H9 (cell line): Measurements from ENCODE around the gene CHRNA4. TPM values are rescaled to one million over a fixed set of nuclear protein-coding genes. Genes with fewer than 3 reads are reported as not detected.

Source experiments
- DNase-seq: peaks from one replicate; pipeline ENCODE4 v3.0.0-alpha.2; 2017
- H2AFZ ChIP-seq: one replicate; pipeline ENCODE4 v1.6.1; 2013; ENCODE audit warnings: mild to moderate bottlenecking, low read length, control low read depth, moderate library complexity
- H2AK5ac ChIP-seq: 2 replicates; pipeline ENCODE4 v1.6.1; 2013; ENCODE audit warnings: low read length, control low read depth, mixed read lengths; ENCODE audit not compliant: insufficient read length
- H2BK120ac ChIP-seq: one replicate; pipeline ENCODE4 v1.6.1; 2013; ENCODE audit warnings: low read depth, mild to moderate bottlenecking, low read length, control low read depth, inconsistent platforms; ENCODE audit not compliant: poor library complexity, severe bottlenecking
- H2BK12ac ChIP-seq: 2 replicates; pipeline ENCODE4 v1.6.1; 2013; ENCODE audit warnings: low read length, control low read depth, mixed read lengths, low read depth; ENCODE audit not compliant: insufficient read length
- H2BK15ac ChIP-seq: 2 replicates; pipeline ENCODE4 v1.6.1; 2013; ENCODE audit warnings: low read depth, low read length, control low read depth
- H2BK20ac ChIP-seq: one replicate; pipeline ENCODE4 v1.6.1; 2013; ENCODE audit warnings: low read depth, mild to moderate bottlenecking, low read length, control low read depth, inconsistent platforms; ENCODE audit not compliant: poor library complexity, severe bottlenecking
- H2BK5ac ChIP-seq: 2 replicates; pipeline ENCODE4 v1.6.1; 2013; ENCODE audit warnings: low read length, control low read depth, mixed read lengths; ENCODE audit not compliant: insufficient read length
- H3K14ac ChIP-seq: 2 replicates; pipeline ENCODE4 v1.6.1; 2013; ENCODE audit warnings: low read length, control low read depth; ENCODE audit not compliant: insufficient read depth
- H3K18ac ChIP-seq: 2 replicates; pipeline ENCODE4 v1.6.1; 2013; ENCODE audit warnings: low read depth, mild to moderate bottlenecking, mixed read lengths, low read length, control low read depth; ENCODE audit not compliant: insufficient read length
- H3K23ac ChIP-seq: 2 replicates; pipeline ENCODE4 v1.6.1; 2013; ENCODE audit warnings: low read length, control low read depth, mixed read lengths, low read depth; ENCODE audit not compliant: insufficient read length
- H3K23me2 ChIP-seq: 2 replicates; pipeline ENCODE4 v1.6.1; 2013; ENCODE audit warnings: low read depth, mild to moderate bottlenecking, mixed read lengths, low read length, control low read depth; ENCODE audit not compliant: insufficient read length, poor library complexity, severe bottlenecking
- H3K27ac ChIP-seq: 2 replicates; pipeline ENCODE4 v1.5.1; 2013; ENCODE audit warnings: low read length, control low read depth, mixed read lengths, low read depth; ENCODE audit not compliant: insufficient read length
- H3K27me3 ChIP-seq: 2 replicates; pipeline ENCODE4 v1.6.1; 2013; ENCODE audit warnings: low read length, control low read depth, inconsistent platforms; ENCODE audit not compliant: insufficient read depth
- H3K4ac ChIP-seq: 2 replicates; pipeline ENCODE4 v1.6.1; 2013; ENCODE audit warnings: low read depth, mild to moderate bottlenecking, control low read depth, inconsistent platforms, low read length, moderate library complexity
- H3K4me1 ChIP-seq: 2 replicates; pipeline ENCODE4 v1.6.1; 2013; ENCODE audit warnings: low read length, control low read depth, inconsistent platforms; ENCODE audit not compliant: insufficient read depth
- H3K4me2 ChIP-seq: 2 replicates; pipeline ENCODE4 v1.6.1; 2013; ENCODE audit warnings: low read length, control low read depth, mixed read lengths; ENCODE audit not compliant: insufficient read length, insufficient read depth
- H3K56ac ChIP-seq: 2 replicates; pipeline ENCODE4 v1.6.1; 2013; ENCODE audit warnings: low read depth, mild to moderate bottlenecking, mixed read lengths, low read length, control low read depth; ENCODE audit not compliant: insufficient read length
- H3K79me1 ChIP-seq: 2 replicates; pipeline ENCODE4 v1.6.1; 2013; ENCODE audit warnings: low read depth, mild to moderate bottlenecking, moderate library complexity, low read length, control low read depth, inconsistent platforms; ENCODE audit not compliant: insufficient read depth, poor library complexity, severe bottlenecking
- H3K79me2 ChIP-seq: 2 replicates; pipeline ENCODE4 v1.6.1; 2013; ENCODE audit warnings: low read length, control low read depth, inconsistent platforms; ENCODE audit not compliant: insufficient read depth
- H3K9ac ChIP-seq: 2 replicates; pipeline ENCODE4 v1.6.1; 2013; ENCODE audit warnings: low read length, control low read depth, mixed read lengths; ENCODE audit not compliant: insufficient read length; ENCODE audit errors: extremely low read depth
- H3K9me3 ChIP-seq: one replicate; pipeline ENCODE4 v1.6.1; 2013; ENCODE audit warnings: low read depth, low read length, inconsistent platforms; ENCODE audit not compliant: control insufficient read depth
- H3T11ph ChIP-seq: one replicate; pipeline ENCODE4 v1.6.1; 2013; ENCODE audit warnings: mild to moderate bottlenecking, low read length, control low read depth, inconsistent platforms
- H4K20me1 ChIP-seq: one replicate; pipeline ENCODE4 v1.6.1; 2013; ENCODE audit not compliant: control insufficient read depth, insufficient read length, insufficient read depth
- H4K5ac ChIP-seq: 2 replicates; pipeline ENCODE4 v1.6.1; 2013; ENCODE audit warnings: low read depth, mild to moderate bottlenecking, mixed read lengths, low read length, control low read depth; ENCODE audit not compliant: insufficient read length
- H4K8ac ChIP-seq: replicated peaks from 2 replicates; pipeline ENCODE4 v1.6.1; 2013; ENCODE audit warnings: low read length, control low read depth, mixed read lengths, low read depth; ENCODE audit not compliant: insufficient read length
- H4K91ac ChIP-seq: 2 replicates; pipeline ENCODE4 v1.6.1; 2013; ENCODE audit warnings: low read depth, mild to moderate bottlenecking, moderate library complexity, mixed read lengths, low read length, control low read depth; ENCODE audit not compliant: insufficient read length
- H3K27ac Mint-ChIP-seq, 3 experiments: 2 replicates in 2 of 3; 3 replicates in 1 of 3; pipeline ENCODE4 v1.8.0; 2020 to 2021; ENCODE audit warnings: mixed read lengths in 3 of 3, mild to moderate bottlenecking in 1 of 3, moderate library complexity in 1 of 3
- H3K27me3 Mint-ChIP-seq: 2 replicates; pipeline ENCODE4 v1.8.0; 2021; ENCODE audit warnings: low read depth, mild to moderate bottlenecking, moderate library complexity, mixed read lengths
- H3K36me3 Mint-ChIP-seq, 3 experiments: 2 replicates in 2 of 3; 3 replicates in 1 of 3; pipeline ENCODE4 v1.8.0; 2020 to 2021; ENCODE audit warnings: low read depth in 3 of 3, mixed read lengths in 3 of 3; ENCODE audit not compliant: insufficient read depth in 1 of 3
- H3K4me1 Mint-ChIP-seq, 2 experiments: 2 replicates each; pipeline ENCODE4 v1.8.0; 2020; ENCODE audit warnings: mixed read lengths in 2 of 2
- H3K4me3 Mint-ChIP-seq, 2 experiments: 2 replicates in 1 of 2; 3 replicates in 1 of 2; pipeline ENCODE4 v1.8.0; 2020 to 2021; ENCODE audit warnings: mild to moderate bottlenecking in 2 of 2, mixed read lengths in 2 of 2, moderate library complexity in 1 of 2
- H3K9me3 Mint-ChIP-seq, 2 experiments: 2 replicates in 1 of 2; 3 replicates in 1 of 2; pipeline ENCODE4 v1.8.0; 2020; ENCODE audit warnings: mild to moderate bottlenecking in 2 of 2, mixed read lengths in 2 of 2, moderate library complexity in 1 of 2
- CTCF ChIP-seq: fragments of 200-600 bp; sonication (generic); conservative IDR thresholded peaks from 3 replicates; pipeline ENCODE4 v1.8.0; 2021; ENCODE audit warnings: antibody characterized with exemption, mild to moderate bottlenecking
- WGBS: extraction: QIAGEN DNeasy Blood & Tissue Kit; methylation state at CpG from one replicate; pipeline ENCODE4 v1.1.7; 2013; ENCODE audit warnings: missing lambda C conversion rate, low lambda C conversion rate, mixed read lengths; ENCODE audit not compliant: insufficient read length; ENCODE audit errors: extremely low coverage; 5-methylcytosine and 5-hydroxymethylcytosine counted together
- total RNA-seq: library from RNA; stranded (reverse); gene quantifications from 2 replicates; pipeline ENCODE4 v1.2.1, GENCODE V29; 2021

Gene CHRNA4
- total RNA-seq, 1 experiment from 2014 or later: 2.5 TPM

- Histone ChIP-seq H3K27ac (no peak overlapping the region), H2BK15ac (no peak overlapping the region), H3K79me1 (no peaks in the 10 kb centered on the region), H2BK5ac (no peak overlapping the region), H3K23ac (no peak overlapping the region), H3K27me3 (no peaks in the 10 kb centered on the region), H4K20me1 (no peaks in the 10 kb centered on the region), H3K18ac (peak overlapping the region; percentile 18), H2BK120ac (no peak overlapping the region), H3K4me2 (no peak overlapping the region), H3K56ac (no peak overlapping the region), H2AK5ac (no peak overlapping the region), H3K23me2 (no peaks in the 10 kb centered on the region), H2AFZ (no peak overlapping the region), H3K79me2 (no peaks in the 10 kb centered on the region), H3K14ac (no peak overlapping the region), H3K9me3 (no peaks in the 10 kb centered on the region), H3T11ph (no peak overlapping the region), H3K9ac (no peak overlapping the region), H2BK12ac (no peak overlapping the region), H3K4me1 (no peaks in the 10 kb centered on the region; the same call in 1 of the 2 replicates), H4K8ac (no peak overlapping the region), H4K5ac (no peak overlapping the region), H3K4ac (no peak overlapping the region), H2BK20ac (no peak overlapping the region), H4K91ac (no peak overlapping the region)
- no peak for DNase-seq
- H3K9me3 Mint-ChIP-seq: no peaks in the 10 kb centered on the region
- H3K4me1 Mint-ChIP-seq: peaks cover 9 to 26% of the 10 kb centered on the region in 2 experiments
- no peaks in the 10 kb centered on the region for H3K36me3 Mint-ChIP-seq
- peak overlapping the region in 1 of 3 experiments; percentile 28; a peak in 1 of 7 replicates for H3K27ac Mint-ChIP-seq
- no peak overlapping the region for H3K4me3 Mint-ChIP-seq
- no peak for TF ChIP-seq CTCF
- no CpG with 5 or more reads among the region's 19 CpGs for WGBS
- H3K27me3 Mint-ChIP-seq: peaks cover 14% of the 10 kb centered on the region
Measured at GRCh38 chr20:63295018-63295417, 66.1 kb downstream of the CHRNA4 start.
